Fibroblast of peridontal ligament (primary cell): ENCODE data around the gene HOXA2.
A peak's percentile ranks its signal among the peaks of the same experiment; 100 is the strongest.

Experiments used
- DNase-seq: peaks from one replicate; pipeline ENCODE4 v3.0.0-alpha.2; 2010; ENCODE audit errors: extremely low read depth

The HOXA2 gene

DNA sequence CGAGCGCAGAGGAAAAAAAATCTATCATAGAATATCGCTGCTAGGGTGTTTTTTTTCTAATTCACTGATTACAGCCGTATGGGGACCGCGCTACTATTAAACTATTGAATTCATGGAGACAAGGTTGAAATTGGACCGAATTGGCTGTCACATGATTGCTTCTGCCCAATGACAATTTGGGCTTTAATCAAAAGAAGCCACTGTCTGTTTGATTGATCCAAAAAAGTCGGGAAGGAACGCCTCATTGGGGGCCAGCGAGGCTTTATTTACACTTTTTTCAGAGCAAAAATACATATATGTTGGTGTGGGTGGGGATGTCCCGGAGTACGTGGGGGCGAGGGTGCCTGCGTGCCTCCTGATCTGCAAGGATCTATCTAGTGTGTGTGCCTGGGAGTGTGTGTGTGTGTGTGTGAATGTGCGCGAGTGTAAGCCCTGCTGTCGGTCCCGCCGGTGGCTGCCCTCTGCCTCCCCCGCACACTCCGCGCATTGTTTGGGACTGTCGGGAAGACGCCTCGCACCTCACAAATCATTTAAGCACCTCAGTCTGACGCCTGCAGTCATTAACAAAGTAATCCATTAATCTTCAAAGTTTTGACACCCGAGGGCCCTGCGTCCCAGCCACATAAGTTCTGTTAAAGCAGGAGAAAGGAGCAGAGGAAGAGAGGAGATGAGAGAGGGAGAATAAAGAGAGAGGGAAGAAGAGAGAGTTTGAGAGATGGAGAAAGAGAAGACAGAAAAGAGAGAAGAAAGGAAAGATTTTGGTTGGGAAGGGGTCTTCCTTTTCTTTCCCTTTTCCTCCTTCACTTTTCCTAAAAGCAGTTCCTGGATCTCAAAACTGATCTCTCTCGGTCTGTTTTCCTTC lies at the start of gene HOXA2:
TSS of gene HOXA2 (minus strand) at position 103 of the 862 bp plus-strand sequence. CDS start 183 bp downstream, outside the sequence.
- no peak for DNase-seq

- no peak for DNase-seq
These were observed 49.0 kb upstream of the HOXA2 start for GRCh38 chr7:27151341-27151930.

DNA sequence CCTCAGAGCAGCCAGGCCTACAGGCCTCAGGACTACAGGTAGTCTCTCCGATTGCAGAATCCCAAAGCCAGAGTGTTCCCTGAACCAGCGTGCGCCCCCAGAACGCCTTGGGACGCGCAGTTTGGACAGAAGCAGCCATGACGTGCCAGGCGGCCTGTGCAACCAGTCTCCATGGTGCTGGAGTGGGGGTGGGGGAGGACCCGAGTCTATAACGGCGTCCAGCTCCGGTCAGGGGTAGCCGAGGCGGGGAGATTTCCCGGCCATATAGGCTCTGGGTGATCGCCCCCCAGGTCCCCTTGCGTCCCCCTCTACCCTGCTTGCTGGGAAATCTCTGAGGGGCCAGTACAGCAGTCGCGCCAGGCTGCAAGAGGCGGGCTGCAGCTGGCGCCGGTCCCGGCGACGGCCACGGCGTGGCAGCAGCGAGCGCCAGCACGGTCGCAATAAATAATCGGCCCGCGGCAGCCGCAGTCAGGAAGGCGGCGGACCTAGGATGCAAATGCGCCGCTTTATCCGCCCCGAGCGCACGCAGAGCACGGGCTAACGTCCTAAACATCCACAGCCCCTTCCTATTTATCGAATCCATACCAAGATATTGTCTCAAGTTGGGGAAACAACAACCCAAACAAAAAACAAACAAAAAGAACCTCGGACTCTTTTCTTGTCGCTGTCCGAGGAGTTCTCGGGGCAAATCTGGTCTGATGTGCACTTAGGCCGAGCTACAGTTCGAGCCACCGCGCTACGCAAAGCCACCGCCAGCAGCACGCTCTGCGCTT lies 48.3 kb upstream of the HOXA2 start:
- DNase-seq = peak; percentile 24

DNA sequence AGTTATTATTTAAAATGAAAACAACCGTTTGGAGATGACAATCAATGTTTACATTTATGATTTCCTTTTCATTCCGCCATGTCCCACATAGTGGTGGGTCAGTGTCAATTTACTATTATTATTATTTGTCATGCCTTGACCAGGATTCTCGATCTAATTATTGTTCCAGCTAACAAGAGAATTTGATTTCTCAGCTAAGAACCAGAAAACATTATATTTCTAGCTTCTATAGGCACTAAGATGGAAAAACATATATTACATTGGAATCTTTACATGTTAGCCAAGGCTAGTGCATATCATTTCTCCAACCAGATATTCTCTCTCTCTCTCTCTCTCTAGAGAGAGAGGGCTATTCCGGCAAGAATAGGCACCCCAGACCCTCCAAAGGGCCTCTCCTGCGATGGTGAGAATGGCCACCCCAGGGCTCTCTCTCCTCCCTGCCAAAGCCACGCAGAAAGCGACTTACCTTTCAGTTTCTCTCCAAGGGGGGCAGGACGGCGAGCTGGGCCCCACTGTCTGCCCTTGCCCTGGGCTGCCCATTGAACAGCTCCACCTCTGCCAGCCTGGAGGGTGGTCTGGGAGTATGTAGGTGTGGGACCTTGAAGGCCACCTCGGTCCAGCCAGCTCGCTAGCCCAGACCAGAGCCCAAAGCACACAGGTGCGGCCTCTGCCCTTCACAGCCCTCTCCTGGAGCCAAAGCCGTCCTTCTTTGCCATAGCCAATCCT lies 47.5 kb upstream of the HOXA2 start:
- no peak for DNase-seq

- DNase-seq = no peak
These were observed 46.5 kb upstream of the HOXA2 start for GRCh38 chr7:27148756-27149641.

GRCh38 chr7:27148031-27148755 lies 45.7 kb upstream of the HOXA2 start:
- DNase-seq = no peak

DNA sequence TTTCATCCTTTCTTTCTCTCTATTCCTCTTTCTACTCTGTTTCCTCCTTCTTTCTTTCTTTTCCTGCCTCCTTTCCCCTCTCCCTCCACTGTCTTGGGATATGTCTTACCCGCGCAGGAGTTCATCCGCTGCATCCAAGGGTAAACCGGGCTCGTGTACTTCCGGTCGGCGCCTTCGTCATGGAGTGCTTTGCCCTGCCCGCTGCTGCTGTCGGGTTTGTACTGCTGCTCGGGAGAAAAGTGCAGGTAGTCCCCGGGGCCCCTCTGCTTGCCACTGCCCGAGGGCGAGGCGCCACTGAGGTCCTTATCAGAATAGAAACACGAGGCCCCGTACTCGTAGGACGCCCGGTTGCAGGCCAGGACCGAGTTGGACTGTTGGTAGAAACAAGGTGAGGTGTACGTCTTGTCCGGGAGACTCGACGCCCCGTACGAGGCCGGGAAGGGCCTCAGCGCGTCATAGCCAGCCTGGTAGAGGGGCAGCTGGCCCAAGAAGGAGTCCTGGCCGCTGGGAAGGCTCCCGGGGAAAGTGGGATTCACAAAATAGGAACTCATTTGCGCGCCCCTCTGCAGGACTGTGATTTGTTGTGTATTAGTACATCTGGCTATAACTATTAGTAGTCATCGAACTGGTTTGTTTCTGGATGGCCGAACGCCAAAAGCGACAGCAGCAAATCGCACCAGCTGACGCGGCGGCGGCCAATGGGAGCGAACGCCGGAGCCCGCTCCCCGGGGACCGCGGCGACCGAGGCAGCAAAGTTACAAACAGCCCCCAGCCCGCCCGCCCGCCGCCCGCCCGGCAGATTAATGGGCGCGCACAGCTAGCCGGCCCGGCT lies 44.9 kb upstream of the HOXA2 start, which contains the start of gene HOXA6:
TSS of gene HOXA6 (minus strand) at position 576 of the 832 bp plus-strand sequence. CDS start at position 551, 25 bp downstream.
- no peak for DNase-seq

DNA sequence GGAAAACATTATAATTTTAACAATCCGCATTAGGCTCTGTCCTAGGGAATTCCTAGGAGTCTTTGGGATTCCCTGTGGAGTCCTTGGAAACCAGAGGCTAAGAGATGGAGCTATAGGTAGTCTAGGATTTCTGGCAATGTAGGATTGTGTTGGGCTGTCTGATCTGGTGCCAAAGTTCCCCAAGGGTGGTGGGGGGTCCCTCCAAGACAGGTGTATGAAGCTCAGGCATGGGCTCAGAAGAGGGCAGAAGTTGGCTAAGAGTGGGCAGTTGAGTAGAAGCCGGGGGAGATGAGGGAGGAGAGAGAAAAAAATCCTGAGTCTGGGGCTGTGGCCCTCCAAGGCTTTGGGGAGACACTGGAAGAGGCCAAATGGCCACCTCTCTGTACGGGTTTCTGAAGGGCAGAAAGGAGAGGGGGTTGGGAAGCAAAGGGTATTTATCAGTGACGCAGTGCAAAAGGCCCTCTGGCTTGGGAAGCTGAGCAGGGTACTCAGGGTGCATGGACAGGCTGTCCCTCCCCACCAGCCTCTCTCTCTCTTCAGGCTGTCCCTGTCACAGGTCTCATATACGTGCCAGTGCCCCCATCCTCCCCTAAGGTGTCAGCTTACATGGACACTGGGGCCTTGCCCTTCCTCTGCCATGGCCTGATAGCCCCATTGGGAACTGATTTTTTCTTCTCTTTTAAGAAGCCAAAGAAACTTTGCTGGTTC lies 44.2 kb upstream of the HOXA2 start:
- no peak for DNase-seq

DNA sequence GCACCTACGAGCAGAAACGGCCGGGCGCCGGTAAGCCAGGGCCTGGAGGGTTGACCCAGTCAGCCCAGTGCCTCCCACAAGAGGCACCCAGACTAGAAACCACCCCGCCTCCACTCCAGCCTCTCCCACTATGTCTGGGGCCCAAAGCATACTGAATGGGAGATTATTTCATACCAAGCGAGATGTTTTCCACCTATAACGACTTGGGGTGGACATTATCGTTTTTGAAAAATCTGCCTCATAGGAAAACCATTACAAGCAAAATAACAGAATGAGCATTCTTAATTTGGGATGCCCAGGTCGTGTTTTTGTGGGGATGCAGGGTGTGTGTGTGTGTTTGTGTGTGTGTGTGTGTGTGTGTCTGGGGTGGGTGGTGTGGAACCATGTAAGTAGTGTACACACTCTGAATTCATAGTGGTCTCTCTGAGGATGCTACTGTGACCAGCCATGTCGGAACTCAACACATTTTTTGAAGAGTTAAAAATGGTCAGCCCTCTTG lies 43.5 kb upstream of the HOXA2 start:
- no peak for DNase-seq

- DNase-seq = no peak
These were observed 42.9 kb upstream of the HOXA2 start for GRCh38 chr7:27145165-27145913.

- DNase-seq = no peak
These were observed 42.3 kb upstream of the HOXA2 start for GRCh38 chr7:27144781-27145164.

GRCh38 chr7:27143950-27144780 lies 41.7 kb upstream of the HOXA2 start:
- no peak for DNase-seq

DNA sequence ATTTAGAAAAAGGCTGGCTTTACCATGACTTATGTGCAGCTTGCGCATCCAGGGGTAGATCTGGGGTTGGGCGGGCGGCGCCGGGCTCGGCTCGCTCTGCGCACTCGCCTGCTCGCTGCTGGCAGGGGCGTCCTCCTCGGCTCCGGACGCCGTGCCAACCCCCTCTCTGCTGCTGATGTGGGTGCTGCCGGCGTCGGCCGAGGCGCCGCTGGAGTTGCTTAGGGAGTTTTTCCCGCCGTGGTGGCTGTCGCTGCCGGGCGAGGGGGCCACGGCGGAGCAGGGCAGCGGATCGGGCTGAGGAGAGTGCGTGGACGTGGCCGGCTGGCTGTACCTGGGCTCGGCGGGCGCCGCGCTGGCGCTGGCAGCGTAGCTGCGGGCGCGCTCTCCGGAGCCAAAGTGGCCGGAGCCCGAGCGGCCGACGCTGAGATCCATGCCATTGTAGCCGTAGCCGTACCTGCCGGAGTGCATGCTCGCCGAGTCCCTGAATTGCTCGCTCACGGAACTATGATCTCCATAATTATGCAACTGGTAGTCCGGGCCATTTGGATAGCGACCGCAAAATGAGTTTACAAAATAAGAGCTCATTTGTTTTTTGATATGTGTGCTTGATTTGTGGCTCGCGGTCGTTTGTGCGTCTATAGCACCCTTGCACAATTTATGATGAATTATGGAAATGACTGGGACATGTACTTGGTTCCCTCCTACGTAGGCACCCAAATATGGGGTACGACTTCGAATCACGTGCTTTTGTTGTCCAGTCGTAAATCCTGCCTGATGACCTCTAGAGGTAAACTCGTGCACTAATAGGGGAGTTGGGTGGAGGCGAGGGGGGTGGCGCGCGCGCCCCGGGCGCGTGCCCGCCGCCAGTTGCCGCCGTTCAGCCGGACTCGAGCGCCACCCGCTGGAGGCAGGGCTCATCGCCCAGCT lies 40.8 kb upstream of the HOXA2 start, which contains the start of gene HOXA5:
TSS of gene HOXA5 (minus strand) at position 659 of the 927 bp plus-strand sequence. CDS start at position 585, 74 bp downstream.
- DNase-seq = no peak

DNA sequence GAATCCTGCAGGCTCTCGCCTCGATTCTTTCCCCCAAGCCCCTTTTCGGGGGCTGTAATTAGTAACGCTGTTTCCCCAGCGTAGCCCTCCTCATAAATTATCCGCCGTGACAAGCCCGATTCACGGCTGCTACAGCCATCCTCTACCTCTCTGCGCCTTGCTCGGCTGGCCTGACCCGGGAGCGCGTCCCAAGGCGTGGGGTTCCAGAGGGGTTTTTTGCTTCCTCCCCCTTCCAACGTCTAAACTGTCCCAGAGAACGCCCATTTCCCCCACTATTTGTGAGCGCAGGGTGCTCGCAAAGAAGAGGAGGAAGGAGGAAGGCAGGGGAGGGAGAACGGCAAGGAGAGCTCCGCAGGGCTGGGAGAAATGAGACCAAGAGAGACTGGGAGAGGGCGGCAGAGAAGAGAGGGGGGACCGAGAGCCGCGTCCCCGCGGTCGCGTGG lies 40.1 kb upstream of the HOXA2 start:
- DNase-seq = no peak

- no peak for DNase-seq
These were observed 39.6 kb upstream of the HOXA2 start for GRCh38 chr7:27141923-27142579.
